DLD1 (cell line): Measurements from ENCODE around the gene PDZK1IP1.
"Not testable (repeated sequence)": the region's sequence is repeated elsewhere in the genome, so short reads cannot be mapped to it uniquely, and the experiment has no call there.

ENCODE experiments used
- in situ Hi-C: cut with HindIII; loops from 2 replicates; pipeline ENCODE4 v1.10.0; 2017; ENCODE audit warnings: low sequenced_read_pairs

The PDZK1IP1 gene

DNA sequence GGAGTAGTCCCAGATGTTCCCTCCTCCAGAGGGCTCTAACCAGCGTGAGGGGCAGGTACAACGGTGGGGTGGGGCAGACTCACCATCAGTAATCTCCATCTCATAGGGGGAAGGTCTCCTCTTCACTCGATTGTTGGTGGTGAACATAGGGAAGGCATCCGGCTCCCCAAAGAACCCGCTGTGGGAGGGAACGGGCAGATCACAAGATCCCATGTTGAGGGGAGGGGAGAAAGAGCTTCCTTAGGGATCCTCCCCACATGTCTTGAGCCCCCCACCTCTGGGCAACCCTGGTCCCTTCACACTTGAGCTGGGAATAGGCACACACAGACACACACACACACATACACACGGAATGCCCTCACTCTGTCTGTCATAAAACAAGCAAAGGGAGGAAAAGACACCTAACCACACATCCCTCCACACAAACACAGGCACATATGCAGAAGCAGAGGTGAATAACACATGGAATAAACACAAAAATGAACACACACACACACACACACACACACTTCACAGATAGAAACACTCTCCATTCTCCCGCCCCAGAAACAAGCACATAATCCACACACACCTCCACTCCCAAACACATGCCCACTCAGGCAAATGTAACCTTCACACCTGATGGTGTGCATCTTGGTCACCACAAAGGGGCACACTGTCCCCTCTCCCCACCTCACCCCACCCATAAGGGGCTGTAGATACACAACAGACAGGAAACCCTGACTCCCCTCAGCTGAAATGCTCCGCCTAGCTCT lies 34.3 kb upstream of the PDZK1IP1 start:
- in situ Hi-C loops: no loop called here

- in situ Hi-C loops: no loop called here
Measured at GRCh38 chr1:47223174-47223920, 33.5 kb upstream of the PDZK1IP1 start.

- in situ Hi-C loops: no loop called here
Measured at GRCh38 chr1:47222476-47222875, 32.6 kb upstream of the PDZK1IP1 start.

DNA sequence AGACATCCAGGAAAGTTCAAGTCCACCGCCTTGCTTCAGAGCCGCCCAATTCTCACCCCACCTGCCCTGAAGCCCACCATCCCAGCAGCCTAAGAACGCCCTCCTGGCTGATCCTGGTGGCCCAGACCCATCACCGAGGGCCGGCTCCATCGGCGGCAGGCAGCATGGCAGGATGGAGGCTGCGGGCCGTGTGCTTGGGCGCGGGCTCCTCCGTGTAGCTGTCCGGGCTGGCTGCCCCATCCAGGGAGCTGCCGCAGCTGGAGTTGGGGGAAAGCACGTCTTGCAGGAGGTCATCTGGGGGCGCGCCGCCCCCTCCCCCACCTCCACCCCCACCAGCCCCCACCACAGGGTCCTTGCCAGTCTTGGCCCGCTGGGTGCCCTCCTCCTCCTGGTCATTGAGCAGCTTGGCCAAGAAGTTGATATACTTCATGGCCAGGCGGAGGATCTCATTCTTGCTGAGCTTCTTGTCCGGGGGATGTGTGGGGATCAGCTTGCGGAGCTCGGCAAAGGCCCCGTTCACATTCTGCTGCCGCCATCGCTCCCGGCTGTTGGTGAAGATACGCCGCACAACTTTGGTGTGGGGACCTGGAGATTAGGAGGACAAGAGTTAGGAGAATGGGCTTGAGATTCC lies 29.9 kb upstream of the PDZK1IP1 start:
- in situ Hi-C loops: no loop called here

DNA sequence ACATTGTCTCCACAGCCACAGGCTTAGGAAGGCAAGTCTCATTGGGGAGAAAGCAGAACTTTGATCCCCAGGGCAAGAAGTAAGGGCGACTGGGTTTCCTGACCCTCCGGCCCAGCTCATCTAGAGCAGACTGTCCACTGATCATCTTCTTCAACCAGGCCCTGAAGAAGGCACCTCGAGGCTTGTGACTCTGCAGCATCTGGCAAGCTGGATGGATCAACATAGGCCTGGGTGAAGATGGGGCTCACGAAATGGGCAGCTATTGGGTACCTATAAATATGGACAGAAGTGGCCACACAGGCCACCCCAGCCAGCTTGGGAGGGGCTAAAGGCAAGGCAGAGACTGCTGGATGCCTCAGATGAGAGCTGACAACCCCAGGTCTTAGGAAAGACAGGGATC lies 29.2 kb upstream of the PDZK1IP1 start:
- in situ Hi-C loops: no loop called here

DNA sequence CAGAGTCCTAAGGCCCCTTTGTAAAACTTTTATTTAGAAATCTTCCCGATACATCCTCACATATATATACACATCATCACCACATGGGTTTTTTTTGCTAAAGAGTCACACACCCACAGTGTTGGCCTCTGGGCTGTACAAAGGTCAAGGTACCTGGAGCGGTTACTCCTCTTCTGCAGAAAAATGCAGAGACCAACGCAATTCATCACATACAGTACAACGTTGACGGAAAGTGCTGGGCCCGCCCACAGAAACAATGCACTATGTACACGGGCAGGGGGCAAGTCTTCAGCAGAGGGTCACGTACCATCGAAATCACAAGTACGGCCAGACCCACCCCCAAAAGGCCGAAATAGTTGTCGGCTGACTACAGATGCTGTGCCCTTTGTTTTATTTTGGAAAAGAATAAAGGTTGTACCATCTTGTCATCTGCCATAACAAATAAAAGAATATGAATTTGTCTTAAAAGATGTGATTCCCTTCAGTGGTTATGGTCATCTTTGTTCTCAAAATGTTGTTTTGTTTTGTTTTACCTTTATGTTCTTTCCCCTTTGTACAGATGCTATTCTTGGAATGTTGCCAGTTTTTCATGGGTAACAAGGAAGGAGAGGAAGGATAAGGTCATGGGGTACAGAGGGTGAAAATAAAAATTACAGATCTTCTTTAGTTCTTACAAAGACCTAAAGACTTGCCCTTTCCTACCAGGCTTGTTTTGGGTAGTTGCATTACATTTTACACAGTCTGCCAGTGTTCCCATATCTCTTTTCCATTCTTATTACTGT lies 26.6 kb upstream of the PDZK1IP1 start:
- in situ Hi-C loops: no loop called here

- in situ Hi-C loops: no loop called here
Measured at GRCh38 chr1:47215713-47216112, 25.9 kb upstream of the PDZK1IP1 start.

GRCh38 chr1:47214549-47214948 lies 24.7 kb upstream of the PDZK1IP1 start:
- in situ Hi-C loops: no loop called here

GRCh38 chr1:47213230-47213963 lies 23.6 kb upstream of the PDZK1IP1 start:
- in situ Hi-C loops: no loop called here

DNA sequence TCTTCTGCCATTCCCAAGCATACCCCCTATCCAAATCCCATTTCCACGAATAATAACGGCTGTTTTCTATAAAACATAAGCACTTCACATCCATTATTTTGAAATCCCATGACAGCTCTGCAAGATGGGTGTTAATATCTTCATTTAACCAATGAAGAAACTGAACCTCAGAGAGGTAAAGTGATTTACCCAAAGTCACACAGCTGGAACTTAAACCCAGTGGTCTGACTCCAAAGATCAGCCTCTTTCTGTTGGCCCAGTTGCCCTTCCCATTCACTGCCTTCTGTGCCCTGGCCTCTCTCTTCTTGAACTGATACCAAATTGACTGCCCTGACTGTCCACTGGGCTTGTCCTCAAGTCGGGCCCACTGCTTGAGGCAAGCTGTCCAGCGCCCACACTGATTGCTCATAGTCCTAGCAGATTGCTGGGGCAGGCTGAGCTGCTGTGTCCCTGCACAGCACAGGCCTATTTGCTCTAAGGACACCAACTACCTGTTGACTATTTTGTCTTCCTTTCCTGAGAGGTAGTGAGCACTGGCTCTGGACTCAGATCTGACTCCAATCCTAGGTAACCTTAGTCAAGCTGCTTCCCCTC lies 22.9 kb upstream of the PDZK1IP1 start:
- in situ Hi-C loops: no loop called here

DNA sequence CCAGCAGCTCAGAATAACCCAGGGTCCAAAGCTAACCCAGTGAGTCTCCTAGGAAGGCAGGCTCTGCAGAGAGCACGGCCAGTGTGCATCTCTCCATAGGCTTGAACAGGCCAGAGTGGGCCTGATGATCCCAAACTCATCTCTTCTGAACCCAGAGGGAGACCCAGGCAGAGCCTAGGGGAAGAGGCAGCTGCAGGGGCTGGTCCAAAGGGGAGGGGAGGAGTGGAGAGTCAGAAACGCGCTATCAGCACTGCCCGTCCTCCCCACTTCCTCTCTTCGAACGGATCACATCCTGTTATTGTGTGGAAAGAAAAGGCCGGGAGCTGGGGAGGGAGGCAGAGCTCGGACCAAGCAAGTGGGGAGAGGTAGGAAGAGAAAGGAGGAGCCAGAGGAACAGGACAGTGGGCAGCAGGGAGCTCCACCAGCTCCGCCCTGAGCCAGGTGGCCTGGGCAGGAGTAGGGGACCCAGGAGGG lies 22.0 kb upstream of the PDZK1IP1 start:
- in situ Hi-C loops: no loop called here

DNA sequence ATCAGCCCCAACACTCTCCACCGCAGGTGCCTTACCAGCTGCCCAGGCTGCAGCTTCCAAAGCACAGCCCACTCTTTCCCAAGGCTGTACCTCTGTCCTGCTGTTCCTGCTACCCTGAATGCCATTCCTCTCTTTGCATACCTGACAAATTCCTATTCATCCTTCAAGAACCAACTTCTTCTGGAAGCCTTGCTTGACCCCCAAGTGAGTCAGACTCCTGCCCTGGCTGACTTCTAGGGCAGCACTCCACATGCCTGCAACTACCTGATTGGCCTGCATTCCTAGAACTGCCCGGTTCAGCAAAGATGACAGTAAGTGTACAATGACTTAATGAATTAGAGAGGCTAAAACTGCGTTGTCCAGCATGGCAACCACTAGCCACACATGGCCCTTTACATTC lies 20.8 kb upstream of the PDZK1IP1 start:
- in situ Hi-C loops: no loop called here

DNA sequence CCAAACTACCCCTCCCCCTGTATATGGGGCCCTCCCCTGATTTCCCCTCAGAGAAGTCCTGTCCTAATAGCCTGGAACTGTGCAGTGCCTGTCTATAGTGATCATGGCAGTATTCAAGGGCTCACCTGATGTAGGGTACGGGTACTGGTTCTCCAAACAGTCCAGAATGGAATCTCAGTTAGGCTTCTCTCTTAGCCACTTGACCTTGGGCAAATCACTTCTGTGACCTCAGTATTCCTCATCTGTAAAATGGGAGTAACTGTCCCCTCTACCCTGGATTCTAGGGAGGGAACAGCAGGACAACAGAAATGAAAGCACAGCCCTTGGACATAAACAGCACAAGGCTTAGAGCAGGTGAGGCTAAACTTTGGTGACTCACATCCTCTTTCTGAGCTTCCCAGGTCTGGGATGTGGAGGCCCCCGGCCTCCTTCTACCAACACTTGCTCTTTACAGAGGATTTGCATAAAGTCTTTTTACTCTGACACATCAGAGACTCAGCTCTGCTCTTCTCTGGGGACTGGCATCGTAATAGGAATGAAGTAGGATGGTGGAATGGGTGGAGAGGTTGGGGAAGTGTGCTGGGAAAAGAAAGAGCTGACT lies 20.0 kb upstream of the PDZK1IP1 start:
- in situ Hi-C loops: no loop called here

DNA sequence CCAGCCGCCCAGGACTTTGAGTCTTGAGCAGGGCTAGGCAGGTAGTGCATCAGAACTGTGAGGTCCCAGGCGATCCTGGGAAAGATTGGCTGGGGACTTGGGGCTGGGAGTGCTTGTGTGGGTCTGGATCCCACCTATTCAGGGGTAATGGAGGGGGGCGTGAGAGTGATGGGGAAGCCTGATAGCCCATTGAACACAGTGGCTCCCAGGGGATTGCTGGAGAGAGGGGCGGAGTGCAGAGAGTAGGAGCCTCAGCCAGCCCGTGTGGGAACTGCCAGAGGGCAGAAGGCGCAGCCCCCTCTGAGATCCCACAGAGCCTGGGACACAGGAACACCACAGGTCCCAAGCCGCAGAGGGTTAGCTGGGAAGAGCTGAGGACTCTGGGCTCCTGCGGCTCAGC lies 19.3 kb upstream of the PDZK1IP1 start:
- in situ Hi-C loops: no loop called here

DNA sequence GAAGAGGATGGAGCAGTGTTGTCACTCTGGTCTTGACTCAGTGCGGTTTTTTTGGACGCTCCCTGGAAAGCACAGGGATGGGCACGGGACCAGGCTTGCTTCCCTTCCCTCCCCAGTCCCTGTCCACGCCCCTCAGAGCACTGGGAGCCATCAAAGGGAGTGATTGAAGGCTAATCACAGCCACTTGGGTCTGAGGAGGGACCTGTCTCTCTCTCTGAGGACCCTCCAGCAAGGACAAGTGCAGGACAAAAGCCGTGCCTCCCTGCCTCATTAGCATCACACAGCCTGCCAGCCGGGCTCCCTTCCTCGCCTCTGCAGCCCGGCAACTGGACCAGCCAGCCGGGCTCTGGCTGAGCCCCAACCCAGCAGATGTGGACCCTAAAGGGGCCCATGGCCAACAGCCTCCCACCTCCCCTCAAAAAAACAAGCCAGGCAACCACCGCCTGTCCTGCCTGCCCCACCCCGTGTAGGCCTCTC lies 18.6 kb upstream of the PDZK1IP1 start:
- in situ Hi-C loops: no loop called here

- in situ Hi-C loops: no loop called here
Measured at GRCh38 chr1:47207803-47208373, 18.1 kb upstream of the PDZK1IP1 start.

- in situ Hi-C loops: no loop called here
Measured at GRCh38 chr1:47205918-47206317, 16.1 kb upstream of the PDZK1IP1 start.

DNA sequence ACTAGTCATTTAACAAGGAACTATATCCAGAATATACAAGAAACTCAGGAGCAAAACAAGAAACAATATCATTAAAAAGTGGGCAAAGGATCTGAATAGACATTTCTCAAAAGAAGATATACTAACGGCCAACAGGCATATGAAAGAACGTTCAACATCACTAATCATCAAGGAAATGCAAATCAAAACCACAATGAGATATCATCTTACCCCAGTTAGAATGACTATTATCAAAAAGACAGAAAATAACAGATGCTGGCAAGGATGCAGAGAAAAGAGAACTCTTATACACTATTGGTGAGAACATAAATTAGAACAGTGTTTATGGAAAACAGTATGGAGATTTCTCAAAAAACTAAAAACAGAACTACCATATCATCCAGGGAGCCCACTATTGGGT lies 13.7 kb upstream of the PDZK1IP1 start:
- in situ Hi-C loops: not testable (repeated sequence)

- in situ Hi-C loops: no loop called here
Measured at GRCh38 chr1:47201179-47201578, 11.3 kb upstream of the PDZK1IP1 start.
